Spleen (tissue), 7 donors: ENCODE data around the gene NLGN1.

Experiments used
- POLR2A ChIP-seq, 3 donors: fragments of 450-650 bp; IDR thresholded peaks; one replicate each; pipeline ENCODE4 v1.5.1; 2017; ENCODE audit warnings: antibody characterized with exemption in 3 of 3, mild to moderate bottlenecking in 1 of 3
- POLR2AphosphoS5 ChIP-seq, 3 donors: sonication (generic); formaldehyde crosslinking; IDR thresholded peaks; one replicate each; pipeline ENCODE4 v1.5.1; 2017; ENCODE audit warnings: antibody characterized with exemption in 3 of 3
- TF ChIP-seq, protein P1 (sequence below), 11 experiments: fragments of 200-600 bp in 7 of 11; fragments of 450-650 bp in 4 of 11; sonication (generic) in 4 of 11; IDR thresholded peaks in 8 of 11; conservative IDR thresholded peaks in 3 of 11; 1 replicate in 7 of 11; 2 replicates in 4 of 11; pipeline versions ENCODE4 v1.4.0 to v1.8.0; 2016 to 2021; ENCODE audit warnings: antibody characterized with exemption in 11 of 11, inconsistent platforms in 4 of 11, mild to moderate bottlenecking in 1 of 11
- donor health status: DM: no; HTN: no; CAD: no; lungs with moderate emphysema.
- donor health status: DM: no; HTN: no; CAD: no.
- donor health status: DM: no; HTN: no; CAD: no.

GRCh38 chr3:173839859-173840258, 442.3 kb downstream of the NLGN1 start:
- TF ChIP-seq POLR2A (IDR thresholded peaks at IDR 0.05) (no peak), POLR2AphosphoS5 (IDR thresholded peaks at IDR 0.05) (no peak)
- TF ChIP-seq, protein P1, sequence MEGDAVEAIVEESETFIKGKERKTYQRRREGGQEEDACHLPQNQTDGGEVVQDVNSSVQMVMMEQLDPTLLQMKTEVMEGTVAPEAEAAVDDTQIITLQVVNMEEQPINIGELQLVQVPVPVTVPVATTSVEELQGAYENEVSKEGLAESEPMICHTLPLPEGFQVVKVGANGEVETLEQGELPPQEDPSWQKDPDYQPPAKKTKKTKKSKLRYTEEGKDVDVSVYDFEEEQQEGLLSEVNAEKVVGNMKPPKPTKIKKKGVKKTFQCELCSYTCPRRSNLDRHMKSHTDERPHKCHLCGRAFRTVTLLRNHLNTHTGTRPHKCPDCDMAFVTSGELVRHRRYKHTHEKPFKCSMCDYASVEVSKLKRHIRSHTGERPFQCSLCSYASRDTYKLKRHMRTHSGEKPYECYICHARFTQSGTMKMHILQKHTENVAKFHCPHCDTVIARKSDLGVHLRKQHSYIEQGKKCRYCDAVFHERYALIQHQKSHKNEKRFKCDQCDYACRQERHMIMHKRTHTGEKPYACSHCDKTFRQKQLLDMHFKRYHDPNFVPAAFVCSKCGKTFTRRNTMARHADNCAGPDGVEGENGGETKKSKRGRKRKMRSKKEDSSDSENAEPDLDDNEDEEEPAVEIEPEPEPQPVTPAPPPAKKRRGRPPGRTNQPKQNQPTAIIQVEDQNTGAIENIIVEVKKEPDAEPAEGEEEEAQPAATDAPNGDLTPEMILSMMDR (IDR thresholded peaks at IDR 0.05 in 8 of 11, conservative IDR thresholded peaks at IDR 0.05 in 3 of 11), result no peak
